Fibroblast of gingiva (primary cell): ENCODE results near the gene ZNF138.
"Not testable (repeated sequence)": the region's sequence is repeated elsewhere in the genome, so short reads cannot be mapped to it uniquely, and the experiment has no call there.

ENCODE experiments used
- DNase-seq: peaks from one replicate; pipeline ENCODE4 v3.0.0-alpha.2; 2011; ENCODE audit warnings: low read depth

The ZNF138 gene

GRCh38 chr7:64838691-64839090 lies 44.5 kb downstream of the ZNF138 start:
- DNase-seq, result no peak

GRCh38 chr7:64839910-64840309 lies 45.7 kb downstream of the ZNF138 start:
- DNase-seq, result no peak

GRCh38 chr7:64849250-64849923 lies 55.2 kb downstream of the ZNF138 start:
- no peak for DNase-seq

- DNase-seq, result no peak
Measured at GRCh38 chr7:64849924-64850499, 55.8 kb downstream of the ZNF138 start.

- DNase-seq, result no peak
Measured at GRCh38 chr7:64853679-64854078, 59.5 kb downstream of the ZNF138 start.

GRCh38 chr7:64854969-64855368 lies 60.7 kb downstream of the ZNF138 start:
- DNase-seq, result no peak

GRCh38 chr7:64863021-64863420 lies 68.8 kb downstream of the ZNF138 start:
- no peak for DNase-seq

GRCh38 chr7:64863530-64863929 lies 69.3 kb downstream of the ZNF138 start:
- DNase-seq, result not testable (repeated sequence)

- DNase-seq, result no peak
Measured at GRCh38 chr7:64863969-64864368, 69.7 kb downstream of the ZNF138 start.

GRCh38 chr7:64867863-64868440 lies 73.7 kb downstream of the ZNF138 start:
- DNase-seq, result no peak

GRCh38 chr7:64868499-64868898 lies 74.3 kb downstream of the ZNF138 start:
- no peak for DNase-seq

- no peak for DNase-seq
Measured at GRCh38 chr7:64869121-64869725, 75.0 kb downstream of the ZNF138 start.

GRCh38 chr7:64869912-64870562 lies 75.8 kb downstream of the ZNF138 start:
- no peak for DNase-seq

GRCh38 chr7:64870656-64871055 lies 76.4 kb downstream of the ZNF138 start:
- DNase-seq, result no peak

GRCh38 chr7:64871761-64872160 lies 77.5 kb downstream of the ZNF138 start:
- no peak for DNase-seq

GRCh38 chr7:64872351-64873154 lies 78.3 kb downstream of the ZNF138 start:
- no peak for DNase-seq

- DNase-seq, result no peak
Measured at GRCh38 chr7:64873155-64873500, 78.9 kb downstream of the ZNF138 start.

GRCh38 chr7:64873517-64873916 lies 79.3 kb downstream of the ZNF138 start:
- no peak for DNase-seq

- DNase-seq, result no peak
Measured at GRCh38 chr7:64874114-64874513, 79.9 kb downstream of the ZNF138 start.

GRCh38 chr7:64874562-64875250 lies 80.5 kb downstream of the ZNF138 start:
- DNase-seq, result no peak

GRCh38 chr7:64875258-64875657 lies 81.0 kb downstream of the ZNF138 start:
- no peak for DNase-seq
